LNCAP (cell line): ENCODE measurements around the gene ACYP2.

Experiments used
- CTCF ChIP-seq: fragments of 450-650 bp; IDR thresholded peaks from 2 replicates; pipeline ENCODE4 v1.5.1; 2017; ENCODE audit warnings: mild to moderate bottlenecking

Gene ACYP2

GRCh38 chr2:54353216-54353615 is 237.8 kb downstream of the ACYP2 start:
- TF ChIP-seq CTCF, result no peak
